Kidney capillary endothelial cell (primary cell): ENCODE results near the gene CPZ.

Source experiments
- DNase-seq: peaks from one replicate; pipeline ENCODE4 v3.0.0-alpha.2; 2018; ENCODE audit warnings: low spot score

The CPZ gene

GRCh38 chr4:8581094-8581861 is 11.3 kb upstream of the CPZ start:
- DNase-seq: no peak

- no peak for DNase-seq
These were observed 10.5 kb upstream of the CPZ start for GRCh38 chr4:8582016-8582415.

- no peak for DNase-seq
These were observed 10.1 kb upstream of the CPZ start for GRCh38 chr4:8582436-8582835.

- no peak for DNase-seq
These were observed 9.5 kb upstream of the CPZ start for GRCh38 chr4:8582941-8583654.

GRCh38 chr4:8583655-8584025 is 8.9 kb upstream of the CPZ start:
- DNase-seq: no peak

GRCh38 chr4:8585186-8585585 is 7.4 kb upstream of the CPZ start:
- no peak for DNase-seq

- no peak for DNase-seq
These were observed 6.8 kb upstream of the CPZ start for GRCh38 chr4:8585721-8586212.

DNA sequence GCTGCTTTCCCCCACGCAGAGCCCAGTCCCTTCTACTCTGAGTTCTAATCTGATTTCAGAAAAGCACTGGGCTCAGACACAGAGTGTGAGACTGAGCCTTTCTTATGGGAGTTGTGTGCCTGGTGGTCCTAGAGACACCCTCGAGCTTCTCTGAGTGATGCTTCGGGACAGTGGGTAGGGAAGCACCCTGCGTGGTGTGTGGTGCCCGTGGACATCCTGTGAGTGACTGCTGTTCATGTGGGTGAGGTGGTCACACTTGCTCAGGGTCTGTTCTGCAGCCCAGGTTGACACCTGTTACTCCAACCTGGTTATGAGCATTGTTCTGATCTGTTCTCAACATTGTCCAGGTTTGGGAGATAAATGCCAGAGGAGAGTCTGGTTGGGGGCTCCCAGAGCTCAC is 6.3 kb upstream of the CPZ start:
- no peak for DNase-seq

DNA sequence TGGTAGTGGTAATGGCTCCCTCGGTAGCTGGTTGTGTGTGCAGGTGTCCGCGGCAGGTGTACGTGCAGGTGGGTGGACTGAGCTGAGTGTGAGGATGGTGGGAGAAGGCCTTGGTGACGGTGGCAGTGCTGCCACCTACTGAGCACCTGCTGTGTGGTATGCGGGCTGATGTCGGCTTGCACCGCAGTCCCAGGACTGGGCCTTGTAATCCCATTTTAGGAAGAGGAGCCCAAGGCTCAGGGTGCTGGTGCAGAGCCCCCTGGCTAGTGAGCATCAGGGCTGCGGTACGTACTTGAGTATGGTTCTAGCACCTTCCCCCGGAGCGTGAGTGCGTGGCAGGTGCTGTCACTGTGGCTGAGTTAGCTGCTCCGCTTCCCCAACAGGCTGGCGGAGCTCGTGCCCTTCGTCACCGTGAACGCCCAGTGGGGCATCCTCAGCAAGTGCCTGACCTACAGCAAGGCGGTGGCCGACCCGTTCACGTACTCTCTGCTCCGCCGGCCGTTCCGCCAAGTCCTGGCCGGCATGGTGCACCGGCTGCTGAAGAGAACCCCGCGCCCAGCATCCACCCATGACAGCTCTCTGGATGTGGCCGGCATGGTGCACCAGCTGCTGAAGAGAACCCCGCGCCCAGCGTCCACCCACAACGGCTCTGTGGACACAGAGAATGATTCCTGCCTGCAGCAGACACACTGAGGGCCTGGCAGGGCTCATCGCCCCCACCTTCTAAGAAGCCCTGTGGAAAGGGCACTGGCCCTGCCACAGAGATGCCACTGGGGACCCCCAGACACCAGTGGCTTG is 5.7 kb upstream of the CPZ start:
- no peak for DNase-seq

DNA sequence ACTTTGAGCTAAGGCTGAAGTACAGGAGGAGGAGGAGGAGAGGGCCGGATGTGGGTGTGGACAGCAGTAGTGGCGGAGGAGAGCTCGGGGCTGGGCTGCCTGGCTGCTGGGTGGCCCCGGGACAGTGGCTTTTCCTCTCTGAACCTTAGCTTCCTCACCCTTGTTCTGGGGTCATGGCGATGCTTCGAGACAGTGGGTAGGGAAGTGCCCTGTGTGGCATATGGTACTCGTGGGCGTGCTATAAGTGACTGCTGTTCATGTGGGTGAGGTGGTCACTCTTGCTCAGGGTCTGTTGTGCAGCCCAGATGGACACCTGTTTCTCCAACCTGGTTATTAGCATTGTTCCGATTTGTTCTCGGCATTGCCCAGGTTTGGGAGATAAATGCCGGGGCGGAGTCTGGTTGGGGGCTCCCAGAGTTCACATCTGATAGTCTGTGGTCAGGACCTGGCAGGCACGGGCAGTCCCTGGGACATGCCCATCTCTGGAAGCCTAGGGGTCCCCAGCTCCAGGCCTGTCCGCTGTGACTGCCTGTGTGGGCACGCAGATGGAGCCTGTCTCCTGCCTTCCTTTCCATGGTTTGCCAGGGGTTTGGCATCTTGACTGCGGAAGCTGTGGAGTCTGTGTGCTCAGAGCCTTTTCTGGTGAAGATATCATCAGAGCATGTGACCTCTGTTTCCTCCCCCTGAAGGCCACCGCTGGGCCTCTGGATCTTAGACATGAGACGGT is 4.9 kb upstream of the CPZ start:
- DNase-seq: no peak

- DNase-seq: no peak
These were observed 4.4 kb upstream of the CPZ start for GRCh38 chr4:8588196-8588470.

GRCh38 chr4:8589336-8589735 is 3.2 kb upstream of the CPZ start:
- DNase-seq: no peak

DNA sequence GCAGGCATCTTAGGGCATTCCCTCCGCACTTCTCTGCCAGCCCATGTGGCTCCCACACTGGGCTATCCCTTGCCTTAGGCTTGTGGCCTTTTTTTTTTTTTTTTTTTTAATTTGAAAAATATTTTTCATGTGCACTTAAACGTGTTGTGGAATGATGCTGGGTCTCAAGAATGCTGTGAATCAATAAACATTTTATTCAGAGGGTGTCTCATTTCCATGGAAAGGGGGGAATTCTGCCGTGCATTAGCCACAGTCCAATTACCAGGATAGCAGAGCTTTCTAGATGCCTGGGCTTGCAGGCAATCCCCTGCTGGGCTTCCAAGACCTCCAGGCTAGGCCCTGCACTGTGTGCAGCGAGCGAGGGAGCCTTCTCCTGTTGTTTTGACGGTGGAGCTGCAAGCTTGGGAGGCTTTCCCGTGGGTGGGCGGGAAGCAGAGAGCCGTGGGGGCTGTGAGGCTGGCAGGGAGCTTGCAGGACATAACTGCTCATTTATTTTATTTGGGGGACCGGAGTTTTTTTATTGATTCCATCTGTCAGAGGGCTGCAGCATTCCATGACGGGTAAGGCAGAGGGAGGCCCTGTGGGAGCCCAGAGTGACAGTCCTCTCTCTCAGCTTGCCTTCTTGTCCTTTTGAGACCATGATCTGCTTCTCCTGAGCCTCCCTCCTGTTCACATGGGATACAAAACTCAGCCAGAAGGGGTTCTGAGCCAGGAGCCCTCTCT is 2.6 kb upstream of the CPZ start:
- no peak for DNase-seq

GRCh38 chr4:8590546-8590880 is 2.1 kb upstream of the CPZ start:
- no peak for DNase-seq

DNA sequence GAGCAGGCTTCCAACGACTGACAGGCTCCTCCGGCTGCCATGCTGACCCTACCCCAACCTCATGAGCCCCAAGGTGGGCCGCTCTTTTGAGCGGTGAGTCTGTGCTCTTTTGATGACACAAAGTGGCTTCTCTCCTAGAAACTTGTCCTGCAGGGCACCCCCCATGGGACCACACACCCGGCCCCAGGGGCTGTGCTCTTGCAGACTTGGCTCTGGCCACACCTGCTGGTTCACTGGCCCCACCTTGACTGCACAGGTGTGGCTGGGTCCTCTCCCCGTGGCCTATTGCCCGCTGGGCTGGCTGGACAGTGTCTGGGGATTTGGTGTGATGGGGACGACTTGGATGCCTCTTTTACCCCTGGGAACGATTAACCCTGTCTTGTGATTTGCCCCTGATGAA is 1.5 kb upstream of the CPZ start:
- no peak for DNase-seq

- no peak for DNase-seq
These were observed 769 bp upstream of the CPZ start for GRCh38 chr4:8591626-8592365.

DNA sequence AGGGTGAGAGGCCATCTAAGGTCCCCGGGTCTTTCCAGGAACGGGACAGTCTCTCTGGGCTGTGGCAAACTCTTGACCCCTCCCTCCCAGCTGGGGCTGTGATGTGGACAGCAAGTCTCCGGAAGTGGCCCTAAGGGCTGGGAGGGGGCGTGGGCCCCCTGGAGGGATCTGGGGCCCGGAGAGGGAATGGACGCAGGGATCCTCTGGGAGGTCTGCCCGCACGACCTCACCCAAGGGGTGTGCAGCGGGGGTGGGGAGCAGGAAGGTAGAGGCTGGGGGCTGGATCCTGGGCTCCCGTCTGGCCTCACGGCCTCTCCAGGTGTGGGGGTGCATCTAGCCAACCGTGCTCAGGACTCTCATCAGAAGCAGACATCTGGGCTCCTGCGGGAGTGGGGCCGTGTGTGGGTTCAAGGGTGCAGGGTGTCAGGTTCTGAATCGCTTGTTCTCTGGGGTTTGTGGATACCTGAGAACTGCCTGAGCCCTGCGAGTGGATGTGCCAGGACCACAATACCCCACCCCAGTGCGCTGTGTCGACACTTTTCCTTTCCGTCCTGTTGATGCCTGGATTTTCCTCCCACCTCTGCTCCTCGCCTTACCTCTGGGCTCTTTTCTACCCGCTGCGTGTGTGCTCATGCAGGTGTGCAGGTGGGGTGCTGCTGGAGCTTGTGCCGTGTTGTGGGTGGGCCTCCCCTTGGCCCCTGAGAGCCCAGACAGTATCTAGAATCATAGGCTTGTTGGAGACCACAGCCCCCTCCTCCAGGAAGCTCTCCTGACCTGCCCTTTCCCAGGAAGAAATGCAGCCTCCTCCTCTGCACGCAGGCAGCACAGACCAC is 915 bp downstream of the CPZ start:
- DNase-seq: no peak

GRCh38 chr4:8594097-8595038 is 1.8 kb downstream of the CPZ start:
- DNase-seq: peak; percentile 66
